Measurements from ENCODE around the gene GALNT2. TPM values are rescaled to one million over a fixed set of nuclear protein-coding genes. Genes with fewer than 3 reads are reported as not detected.
A peak's percentile ranks its signal among the peaks of the same experiment; 100 is the strongest.

The GALNT2 gene
- total and polyA plus RNA-seq, 9 of the 15 experiments (the other 6 are each of a cell fraction or from before 2014, with no cell fraction given), result 1.6 to 106 (median 51.9) TPM

DNA sequence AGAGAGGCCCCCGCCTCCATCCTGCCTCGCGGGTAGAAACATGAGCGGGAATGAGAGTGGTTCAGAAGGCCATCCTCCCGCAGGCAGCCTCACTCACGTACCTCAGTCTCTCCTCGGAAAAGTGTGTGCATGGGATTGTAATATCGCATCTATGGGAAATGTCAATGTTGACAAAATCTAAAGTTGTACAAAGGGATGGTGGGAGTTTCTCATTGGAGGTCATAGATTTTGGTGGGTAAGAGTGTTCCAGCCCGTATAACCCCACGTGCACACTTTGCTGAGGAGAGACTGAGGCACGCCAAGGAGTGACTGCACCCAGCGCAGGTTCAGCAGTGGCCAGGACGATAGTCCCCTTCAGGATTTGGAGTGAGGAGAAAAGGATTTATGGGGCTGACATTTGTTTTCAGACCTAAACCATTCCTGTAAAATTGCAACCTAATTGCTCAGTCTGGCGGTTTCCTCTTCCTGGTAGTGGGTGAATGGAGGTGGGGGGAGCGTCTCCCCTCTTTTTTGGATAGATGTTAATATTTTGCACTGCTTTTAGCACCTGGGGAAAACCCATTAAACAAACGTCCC lies 59.6 kb downstream of the GALNT2 start (continued):
- TF ChIP-seq GATAD2A (IDR thresholded peaks at IDR 0.05) (no peak), POLR2AphosphoS2 (IDR thresholded peaks at IDR 0.05; ENCODE audit: low read length) (no peak), ARNT (IDR thresholded peaks at IDR 0.05) (no peak), NFE2 (IDR thresholded peaks at IDR 0.05; ENCODE audit: low read depth) (no peak), ZNF76 (CRISPR knock-in tag; IDR thresholded peaks at IDR 0.05; ENCODE audit: borderline replicate concordance) (no peak), C11orf30 (IDR thresholded peaks at IDR 0.05; ENCODE audit: low read depth) (no peak), ZNF165 (CRISPR knock-in tag; IDR thresholded peaks at IDR 0.05; ENCODE audit: borderline replicate concordance) (no peak), TEAD4 (IDR thresholded peaks at IDR 0.05; ENCODE audit: low read length) (no peak), TEAD4 (CRISPR knock-in tag; IDR thresholded peaks at IDR 0.05; ENCODE audit: borderline replicate concordance) (no peak), CREB3L1 (IDR thresholded peaks at IDR 0.05; ENCODE audit: borderline replicate concordance, low read depth) (no peak), EHMT2 (IDR thresholded peaks at IDR 0.05) (no peak), HLTF (IDR thresholded peaks at IDR 0.05) (no peak), ZNF57 (CRISPR knock-in tag; IDR thresholded peaks at IDR 0.05) (no peak), OTX1 (CRISPR knock-in tag; IDR thresholded peaks at IDR 0.05) (0 out of 2 replicates have a peak, but pooled peaks have one; percentile 40), ZFP36 (IDR thresholded peaks at IDR 0.05; ENCODE audit: low read depth, low read length, partially characterized antibody) (no peak), LARP7 (IDR thresholded peaks at IDR 0.05) (no peak), ZSCAN32 (CRISPR knock-in tag; IDR thresholded peaks at IDR 0.05) (no peak), POLR2AphosphoS5 (IDR thresholded peaks at IDR 0.05; ENCODE audit: control insufficient read depth, insufficient read depth, low read depth, low read length) (no peak), CBFB (CRISPR knock-in tag; IDR thresholded peaks at IDR 0.05) (0 out of 2 replicates have a peak, but pooled peaks have one; percentile 46), MCM7 (IDR thresholded peaks at IDR 0.05) (no peak), HNRNPUL1 (IDR thresholded peaks at IDR 0.05; ENCODE audit: low read length) (no peak), SMARCC2 (IDR thresholded peaks at IDR 0.05; ENCODE audit: low read depth) (no peak), ZNF830 (CRISPR knock-in tag; IDR thresholded peaks at IDR 0.05) (no peak), ZKSCAN1 (IDR thresholded peaks at IDR 0.05; ENCODE audit: low read depth, low read length) (no peak)
- TF ChIP-seq, protein P1, sequence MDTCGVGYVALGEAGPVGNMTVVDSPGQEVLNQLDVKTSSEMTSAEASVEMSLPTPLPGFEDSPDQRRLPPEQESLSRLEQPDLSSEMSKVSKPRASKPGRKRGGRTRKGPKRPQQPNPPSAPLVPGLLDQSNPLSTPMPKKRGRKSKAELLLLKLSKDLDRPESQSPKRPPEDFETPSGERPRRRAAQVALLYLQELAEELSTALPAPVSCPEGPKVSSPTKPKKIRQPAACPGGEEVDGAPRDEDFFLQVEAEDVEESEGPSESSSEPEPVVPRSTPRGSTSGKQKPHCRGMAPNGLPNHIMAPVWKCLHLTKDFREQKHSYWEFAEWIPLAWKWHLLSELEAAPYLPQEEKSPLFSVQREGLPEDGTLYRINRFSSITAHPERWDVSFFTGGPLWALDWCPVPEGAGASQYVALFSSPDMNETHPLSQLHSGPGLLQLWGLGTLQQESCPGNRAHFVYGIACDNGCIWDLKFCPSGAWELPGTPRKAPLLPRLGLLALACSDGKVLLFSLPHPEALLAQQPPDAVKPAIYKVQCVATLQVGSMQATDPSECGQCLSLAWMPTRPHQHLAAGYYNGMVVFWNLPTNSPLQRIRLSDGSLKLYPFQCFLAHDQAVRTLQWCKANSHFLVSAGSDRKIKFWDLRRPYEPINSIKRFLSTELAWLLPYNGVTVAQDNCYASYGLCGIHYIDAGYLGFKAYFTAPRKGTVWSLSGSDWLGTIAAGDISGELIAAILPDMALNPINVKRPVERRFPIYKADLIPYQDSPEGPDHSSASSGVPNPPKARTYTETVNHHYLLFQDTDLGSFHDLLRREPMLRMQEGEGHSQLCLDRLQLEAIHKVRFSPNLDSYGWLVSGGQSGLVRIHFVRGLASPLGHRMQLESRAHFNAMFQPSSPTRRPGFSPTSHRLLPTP (IDR thresholded peaks at IDR 0.05; ENCODE audit: borderline replicate concordance, extremely low read depth, insufficient read length), result no peak
- TF ChIP-seq, protein P2, sequence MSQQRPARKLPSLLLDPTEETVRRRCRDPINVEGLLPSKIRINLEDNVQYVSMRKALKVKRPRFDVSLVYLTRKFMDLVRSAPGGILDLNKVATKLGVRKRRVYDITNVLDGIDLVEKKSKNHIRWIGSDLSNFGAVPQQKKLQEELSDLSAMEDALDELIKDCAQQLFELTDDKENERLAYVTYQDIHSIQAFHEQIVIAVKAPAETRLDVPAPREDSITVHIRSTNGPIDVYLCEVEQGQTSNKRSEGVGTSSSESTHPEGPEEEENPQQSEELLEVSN (IDR thresholded peaks at IDR 0.05; ENCODE audit: borderline replicate concordance in 1 of 2, extremely low read depth in 1 of 2, insufficient read depth in 1 of 2, insufficient read length in 1 of 2, low read depth in 1 of 2, low read length in 1 of 2, poor library complexity in 1 of 2, severe bottlenecking in 1 of 2), result peak in 1 of 2 experiments; percentile 65

Measured in K562 (cell line).